ENCODE measurements around the gene NECAB2. TPM values are rescaled to one million over a fixed set of nuclear protein-coding genes. Genes with fewer than 3 reads are reported as not detected.
A peak's percentile ranks its signal among the peaks of the same experiment; 100 is the strongest.

NECAB2 gene
- total RNA-seq, 4 donors from 2014 or later = 1.1 TPM; not detected in 3

DNA sequence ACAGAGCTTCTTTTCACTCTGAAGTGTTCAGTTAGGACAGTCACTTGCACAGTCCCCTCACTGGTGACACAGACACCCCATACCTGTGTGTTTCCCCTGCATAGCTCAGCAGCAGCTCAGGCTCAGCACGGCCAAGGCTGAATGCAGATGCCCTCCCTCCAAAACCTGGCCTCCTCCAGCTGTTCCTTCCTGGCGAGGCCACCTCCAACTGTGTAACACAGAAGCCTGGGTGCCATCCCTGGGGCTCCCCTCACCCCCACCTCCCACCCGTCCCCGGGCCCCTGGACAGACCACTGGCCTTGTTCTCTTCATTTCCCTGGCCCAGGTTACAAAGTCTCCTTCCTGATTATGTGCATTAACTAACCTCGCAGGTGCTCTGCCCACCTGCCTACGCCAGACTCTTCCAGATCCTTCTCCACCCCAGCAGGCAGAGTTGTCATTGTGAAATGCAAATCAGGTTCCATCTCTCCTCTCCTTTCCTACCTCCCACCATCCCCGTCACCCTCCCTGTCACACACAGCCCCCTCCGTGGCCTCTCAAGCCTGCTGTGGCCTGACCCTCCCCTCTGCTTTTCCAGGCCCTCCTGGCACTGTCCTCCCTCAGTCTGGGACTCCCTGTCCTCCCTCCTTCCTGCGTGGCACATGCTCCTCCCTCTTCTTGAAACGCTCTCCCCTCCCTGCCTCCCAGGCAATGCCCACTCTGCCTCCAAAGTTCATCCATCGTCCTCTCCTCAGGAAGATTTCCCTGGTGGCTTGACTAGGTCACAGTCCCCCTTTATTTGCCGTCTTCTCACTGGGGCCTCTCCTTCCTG is 42.7 kb upstream of the NECAB2 start:
- Histone ChIP-seq H3K4me3 (no peak overlapping the region), H3K4me1 (peaks cover 0 to 14% (median 2%) of the 10 kb centered on the region in 3 donors), H3K36me3 (peaks cover 0 to 67% of the 10 kb centered on the region in 2 donors), H3K9me3 (no peaks in the 10 kb centered on the region), H3K27ac (no peak overlapping the region), H3K27me3 (no peaks in the 10 kb centered on the region)
- 84 to 85% methylated on average over 8 to 12 of the region's 12 CpGs for WGBS, 2 donors (ENCODE audit: low coverage in 1 of 2)
- TF ChIP-seq, protein P1, sequence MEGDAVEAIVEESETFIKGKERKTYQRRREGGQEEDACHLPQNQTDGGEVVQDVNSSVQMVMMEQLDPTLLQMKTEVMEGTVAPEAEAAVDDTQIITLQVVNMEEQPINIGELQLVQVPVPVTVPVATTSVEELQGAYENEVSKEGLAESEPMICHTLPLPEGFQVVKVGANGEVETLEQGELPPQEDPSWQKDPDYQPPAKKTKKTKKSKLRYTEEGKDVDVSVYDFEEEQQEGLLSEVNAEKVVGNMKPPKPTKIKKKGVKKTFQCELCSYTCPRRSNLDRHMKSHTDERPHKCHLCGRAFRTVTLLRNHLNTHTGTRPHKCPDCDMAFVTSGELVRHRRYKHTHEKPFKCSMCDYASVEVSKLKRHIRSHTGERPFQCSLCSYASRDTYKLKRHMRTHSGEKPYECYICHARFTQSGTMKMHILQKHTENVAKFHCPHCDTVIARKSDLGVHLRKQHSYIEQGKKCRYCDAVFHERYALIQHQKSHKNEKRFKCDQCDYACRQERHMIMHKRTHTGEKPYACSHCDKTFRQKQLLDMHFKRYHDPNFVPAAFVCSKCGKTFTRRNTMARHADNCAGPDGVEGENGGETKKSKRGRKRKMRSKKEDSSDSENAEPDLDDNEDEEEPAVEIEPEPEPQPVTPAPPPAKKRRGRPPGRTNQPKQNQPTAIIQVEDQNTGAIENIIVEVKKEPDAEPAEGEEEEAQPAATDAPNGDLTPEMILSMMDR (IDR thresholded peaks at IDR 0.05) = no peak
- no peak for TF ChIP-seq POLR2AphosphoS5 (IDR thresholded peaks at IDR 0.05)
- TF ChIP-seq POLR2A (IDR thresholded peaks at IDR 0.05) = no peak
- TF ChIP-seq EP300 (IDR thresholded peaks at IDR 0.05) = no peak
- no peak for ATAC-seq

DNA sequence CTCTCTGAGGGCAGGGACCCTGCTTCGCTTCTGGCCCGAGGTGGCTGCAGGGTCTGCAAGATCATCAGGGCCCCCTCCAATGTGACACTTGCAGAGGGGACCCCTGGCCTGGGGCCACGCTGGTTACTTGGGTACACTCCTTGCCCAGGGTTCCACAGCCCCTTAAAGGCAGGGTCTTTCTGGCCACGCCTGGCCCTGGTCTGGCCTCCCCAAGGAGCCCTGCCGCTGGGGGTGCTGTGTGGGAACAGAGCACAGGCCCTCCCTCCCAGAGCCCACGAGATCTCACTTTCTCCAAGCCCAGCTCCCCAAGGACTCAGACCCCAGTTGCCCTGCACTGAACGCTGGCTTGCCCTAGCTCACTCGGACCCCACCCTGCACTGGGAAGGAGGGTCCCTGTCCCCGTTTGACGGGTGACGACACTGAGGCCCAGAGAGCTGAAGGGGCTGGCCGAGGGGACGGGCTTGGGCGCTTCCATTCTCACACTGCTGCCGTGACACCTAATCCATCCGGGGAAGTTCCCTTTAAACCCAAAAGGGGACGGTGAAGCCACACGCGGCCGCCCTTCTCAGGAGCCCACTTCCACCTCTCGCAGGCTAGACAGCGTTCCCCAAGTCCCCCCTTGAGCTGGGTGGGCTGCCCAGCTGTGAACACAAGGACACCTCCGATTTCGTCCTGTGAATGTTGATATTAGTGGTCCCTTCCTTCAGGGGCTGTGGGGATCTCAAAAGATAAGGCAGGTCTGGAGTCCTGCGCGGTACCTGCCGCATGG is 41.9 kb upstream of the NECAB2 start:
- no peak overlapping the region for H3K27ac ChIP-seq
- no peak overlapping the region for H3K4me3 ChIP-seq
- no peaks in the 10 kb centered on the region for H3K27me3 ChIP-seq
- H3K9me3 ChIP-seq = no peaks in the 10 kb centered on the region
- ATAC-seq = peak; percentile 6
- 100% methylated on average over 1 of the region's 27 CpGs; no CpG with 5 or more reads in 1 of the 2 donors for WGBS, 2 donors (ENCODE audit: low coverage in 1 of 2)
- peaks cover 0 to 61% of the 10 kb centered on the region in 2 donors for H3K36me3 ChIP-seq
- H3K4me1 ChIP-seq = peaks cover 0 to 14% (median 2%) of the 10 kb centered on the region in 3 donors
- TF ChIP-seq POLR2A (IDR thresholded peaks at IDR 0.05) (no peak), POLR2AphosphoS5 (IDR thresholded peaks at IDR 0.05) (no peak), EP300 (IDR thresholded peaks at IDR 0.05) (no peak)
- TF ChIP-seq, protein P1 (IDR thresholded peaks at IDR 0.05) = no peak

DNA sequence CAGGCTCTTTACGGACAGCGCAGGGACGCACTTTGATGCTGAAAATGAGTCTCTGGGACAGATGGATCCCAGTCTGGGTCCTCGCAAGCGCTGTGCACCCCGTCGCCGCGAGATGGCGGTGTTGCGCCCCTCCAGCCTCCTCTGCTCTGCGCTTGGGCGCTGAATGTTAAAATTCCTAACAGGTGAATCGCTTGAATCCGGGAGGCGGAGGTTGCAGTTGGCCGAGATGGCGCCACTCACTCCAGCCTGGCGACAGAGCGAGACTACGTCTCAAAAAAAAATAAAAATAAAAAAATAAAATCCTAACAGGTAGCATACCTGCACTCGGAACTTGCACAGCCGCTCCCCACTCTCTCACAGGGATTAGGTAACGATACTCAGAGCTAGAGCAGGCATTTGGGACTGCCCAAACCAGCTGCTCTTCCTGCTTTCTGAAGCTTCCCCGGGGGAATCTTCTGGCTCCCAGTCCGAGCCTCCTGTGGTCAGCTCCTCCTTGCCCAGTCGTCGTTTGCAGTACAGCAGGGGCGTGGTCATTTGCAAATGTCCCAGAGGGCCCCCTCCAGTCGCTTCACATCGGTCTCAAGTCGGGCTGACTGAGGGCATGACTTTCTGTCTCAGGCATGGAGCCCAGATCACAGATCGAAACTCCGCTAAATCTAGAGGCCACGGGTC is 41.2 kb upstream of the NECAB2 start:
- no peak for TF ChIP-seq EP300 (IDR thresholded peaks at IDR 0.05)
- TF ChIP-seq, protein P1 (IDR thresholded peaks at IDR 0.05) = peak in 3 of 4 experiments; percentile 80 to 93 (median 85)
- peak; percentile 79 for ATAC-seq
- Histone ChIP-seq H3K36me3 (peaks cover 0 to 60% of the 10 kb centered on the region in 2 donors), H3K9me3 (no peaks in the 10 kb centered on the region), H3K27me3 (no peaks in the 10 kb centered on the region), H3K4me1 (peaks cover 0 to 14% (median 2%) of the 10 kb centered on the region in 3 donors), H3K27ac (no peak overlapping the region), H3K4me3 (no peak overlapping the region)
- 31 to 59% methylated on average over 9 to 11 of the region's 35 CpGs for WGBS, 2 donors (ENCODE audit: low coverage in 1 of 2)

DNA sequence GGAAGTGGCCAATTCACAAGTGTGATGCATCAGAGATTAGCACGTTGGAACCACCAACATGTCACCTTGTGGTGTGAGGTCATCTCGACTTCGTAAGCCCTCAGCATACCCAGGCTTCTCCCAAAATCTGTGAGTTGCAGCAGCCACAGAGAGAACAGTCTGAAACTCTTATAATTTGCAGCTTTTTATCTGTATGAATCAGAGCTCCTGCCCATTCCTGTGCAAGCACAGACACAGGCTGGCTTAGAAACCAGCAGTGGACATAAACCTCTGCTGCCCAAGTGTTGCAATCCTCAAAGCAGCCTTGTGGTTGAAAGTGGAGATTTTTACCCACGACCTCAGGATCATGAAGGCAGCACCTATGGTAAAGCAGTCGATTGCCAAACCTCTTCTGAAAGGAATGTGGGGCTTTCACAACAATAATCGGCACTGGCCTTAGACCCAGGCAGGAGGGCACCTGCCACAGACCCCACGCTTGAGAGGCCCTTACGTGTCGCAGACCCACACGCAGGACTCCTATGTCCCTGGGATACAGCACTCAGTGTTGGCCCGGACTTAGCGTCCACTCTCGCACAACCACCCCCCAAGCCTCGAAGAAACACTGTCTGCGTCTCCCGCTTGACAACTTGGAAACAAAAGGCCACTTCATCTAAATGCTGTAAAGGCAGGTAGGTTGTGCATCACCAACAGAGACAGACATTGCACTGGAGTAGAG is 39.5 kb upstream of the NECAB2 start:
- peaks cover 0 to 14% (median 2%) of the 10 kb centered on the region in 3 donors for H3K4me1 ChIP-seq
- H3K36me3 ChIP-seq = peaks cover 0 to 51% of the 10 kb centered on the region in 2 donors
- WGBS, 2 donors (ENCODE audit: low coverage in 1 of 2) = 65 to 71% methylated on average over 5 to 13 of the region's 16 CpGs
- no peak for ATAC-seq
- no peak overlapping the region for H3K27ac ChIP-seq
- TF ChIP-seq POLR2AphosphoS5 (IDR thresholded peaks at IDR 0.05) = no peak
- TF ChIP-seq EP300 (IDR thresholded peaks at IDR 0.05) = no peak
- no peak for TF ChIP-seq POLR2A (IDR thresholded peaks at IDR 0.05)
- TF ChIP-seq, protein P1 (IDR thresholded peaks at IDR 0.05) = no peak
- H3K27me3 ChIP-seq = no peaks in the 10 kb centered on the region
- no peaks in the 10 kb centered on the region for H3K9me3 ChIP-seq
- H3K4me3 ChIP-seq = no peak overlapping the region

Data from gastroesophageal sphincter (tissue), 4 donors.